ENCODE measurements around the gene NSUN3.

Gene NSUN3

DNA sequence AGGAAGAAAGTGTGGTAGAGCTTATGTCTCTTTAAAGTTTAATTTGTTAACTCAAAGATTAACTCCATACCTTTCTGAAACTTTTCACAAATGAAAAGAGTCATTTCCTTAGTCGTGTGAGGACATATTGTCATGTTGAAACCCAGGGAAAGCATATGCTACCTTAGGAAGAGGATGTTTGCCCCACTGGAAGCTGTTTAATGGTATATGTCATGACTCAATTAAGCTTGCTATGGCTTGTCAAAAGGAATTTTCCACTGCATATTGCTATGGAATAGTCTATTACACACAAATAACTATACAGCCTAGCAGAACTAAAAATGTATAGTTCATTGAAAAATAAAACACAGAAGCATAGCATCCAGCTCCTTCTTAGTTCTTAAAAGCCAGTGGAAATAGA, 69.9 kb downstream of the NSUN3 start:
- DNase-seq = no peak

- no peak for DNase-seq
Observed at GRCh38 chr3:94136133-94136532, 73.3 kb downstream of the NSUN3 start.

GRCh38 chr3:94137377-94137776, 74.5 kb downstream of the NSUN3 start:
- DNase-seq = no peak

DNA sequence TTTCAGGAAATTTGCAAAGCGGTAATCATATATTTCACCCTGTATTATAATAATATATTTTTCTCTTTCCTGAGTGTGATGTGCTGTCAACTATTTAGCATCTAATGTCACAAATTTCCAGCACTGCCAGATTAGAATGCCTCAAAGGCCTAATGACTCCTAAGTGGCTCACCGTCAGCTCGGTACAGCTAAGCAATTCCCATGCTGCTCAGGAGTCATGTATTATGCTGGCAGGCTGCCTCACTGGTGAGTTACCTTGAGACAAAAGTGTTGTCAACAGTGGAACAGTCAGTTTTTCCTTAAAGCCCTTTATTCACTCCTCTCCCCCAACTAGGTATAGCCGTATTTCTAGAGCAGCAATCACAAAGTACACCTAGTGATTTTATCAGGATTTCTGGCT, 83.6 kb downstream of the NSUN3 start:
- DNase-seq = no peak

DNA sequence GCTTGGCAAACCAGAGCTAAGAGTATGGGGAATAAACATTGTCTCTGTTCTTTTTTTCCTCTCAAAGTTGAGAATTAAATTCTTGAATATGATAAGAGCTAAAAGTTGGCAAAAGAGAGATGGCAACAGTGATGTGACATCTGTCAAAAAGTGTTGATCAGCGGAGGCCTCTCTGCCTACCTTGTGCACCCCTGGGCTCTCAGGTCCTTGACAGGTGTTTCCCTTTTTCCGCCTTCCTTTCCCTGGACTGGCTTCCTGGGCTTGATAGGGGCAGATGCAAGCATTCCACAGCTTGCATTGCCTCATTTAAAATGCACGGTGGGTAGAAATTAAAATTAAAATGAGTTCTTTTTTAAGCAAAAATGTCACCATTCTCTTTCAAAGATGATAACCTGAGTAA, 84.2 kb downstream of the NSUN3 start:
- no peak for DNase-seq

GRCh38 chr3:94150113-94150512, 87.3 kb downstream of the NSUN3 start:
- no peak for DNase-seq

DNA sequence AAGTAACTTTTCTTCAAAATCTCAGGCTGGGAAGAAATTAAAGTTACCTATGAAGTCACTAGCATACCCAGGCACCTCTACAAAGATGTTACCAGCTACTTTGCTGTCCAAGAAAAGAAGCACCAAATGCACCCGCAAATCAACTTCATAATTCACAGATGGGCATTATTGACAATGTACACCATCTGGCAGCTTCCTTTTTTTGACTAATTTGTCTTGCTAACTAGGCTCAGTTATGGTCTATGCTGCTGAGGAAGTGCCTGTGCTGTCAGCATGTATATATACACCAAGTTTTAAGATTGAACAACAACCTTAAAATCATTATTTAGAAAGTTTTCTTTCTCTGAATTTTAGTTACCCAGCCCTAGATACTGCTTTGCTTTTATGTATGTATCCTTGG, 93.8 kb downstream of the NSUN3 start:
- no peak for DNase-seq

DNA sequence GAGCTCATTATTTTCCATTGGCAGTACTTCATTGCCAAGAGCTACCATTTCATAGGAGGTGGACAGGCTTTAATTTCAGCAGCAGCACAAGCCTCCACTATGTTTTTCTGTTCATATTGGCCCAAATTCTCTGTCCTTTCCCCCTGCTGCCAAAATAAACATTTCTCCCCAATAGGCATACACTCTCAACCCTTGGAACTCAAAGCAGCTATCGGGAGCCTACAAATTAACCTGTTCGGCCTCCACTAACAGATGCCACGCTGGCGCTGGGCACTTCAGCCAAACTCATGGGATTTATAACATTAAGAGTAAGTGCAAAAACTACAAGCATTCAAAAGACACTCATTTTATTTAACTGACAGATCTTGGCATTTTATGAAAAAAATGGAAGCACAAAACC, 95.7 kb downstream of the NSUN3 start:
- DNase-seq = no peak

- no peak for DNase-seq
Observed at GRCh38 chr3:94159062-94159828, 96.4 kb downstream of the NSUN3 start.

DNA sequence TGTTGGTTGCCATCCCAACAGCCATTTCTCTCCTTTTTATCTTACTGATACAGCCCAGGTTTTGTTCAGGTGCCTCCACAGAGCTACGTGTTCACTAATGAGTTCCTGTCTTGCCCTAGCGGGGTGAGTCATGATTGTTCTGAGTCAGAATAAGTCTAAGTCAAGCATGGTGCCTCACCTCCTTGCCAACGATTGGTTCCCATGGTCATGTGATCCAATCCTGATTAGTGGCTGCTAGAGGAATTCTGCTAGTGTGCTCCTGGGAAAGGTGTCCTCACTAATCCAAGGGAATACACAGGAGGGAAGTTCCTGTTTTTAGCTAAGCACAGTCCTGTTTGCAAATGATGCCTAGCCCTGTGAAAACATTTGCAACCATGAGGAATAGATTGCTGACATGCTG, 99.8 kb downstream of the NSUN3 start:
- DNase-seq = no peak

- no peak for DNase-seq
Observed at GRCh38 chr3:94167346-94167745, 104.5 kb downstream of the NSUN3 start.

DNA sequence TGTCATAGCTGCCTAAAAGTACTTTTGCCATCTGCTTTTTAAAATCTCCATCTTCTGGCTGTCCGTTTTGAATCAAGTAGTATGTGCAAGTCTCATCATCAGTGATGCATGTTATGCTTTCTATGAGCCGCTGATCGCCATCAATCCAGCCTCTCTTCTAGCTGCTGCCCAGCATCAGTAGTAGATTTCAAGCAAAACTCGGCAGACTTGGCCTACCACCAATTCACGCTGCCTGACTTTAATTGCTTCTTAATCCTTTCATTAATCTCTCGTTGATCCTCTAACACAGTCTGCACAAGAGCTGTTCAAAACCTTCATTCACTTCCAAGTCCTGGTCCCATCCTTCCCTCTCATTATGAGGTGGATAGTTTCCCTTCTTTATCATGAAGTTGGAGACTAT, 104.9 kb downstream of the NSUN3 start:
- no peak for DNase-seq

- no peak for DNase-seq
Observed at GRCh38 chr3:94171954-94172353, 109.1 kb downstream of the NSUN3 start.

GRCh38 chr3:94172695-94173310, 109.9 kb downstream of the NSUN3 start:
- DNase-seq = no peak

GRCh38 chr3:94173673-94174434, 111.0 kb downstream of the NSUN3 start:
- no peak for DNase-seq

GRCh38 chr3:94175677-94176076, 112.8 kb downstream of the NSUN3 start:
- DNase-seq = no peak

GRCh38 chr3:94176988-94177745, 114.3 kb downstream of the NSUN3 start:
- DNase-seq = no peak
